Vagina (tissue), 2 donors: Measurements from ENCODE around the gene DCLK2.

Source experiments
- POLR2AphosphoS5 ChIP-seq, 2 donors: sonication (generic); formaldehyde crosslinking; IDR thresholded peaks; one replicate each; pipeline ENCODE4 v1.9.0; 2017; ENCODE audit warnings: antibody characterized with exemption in 2 of 2, mild to moderate bottlenecking in 2 of 2, low read depth in 1 of 2; ENCODE audit not compliant: insufficient read depth in 1 of 2
- TF ChIP-seq, protein P1 (sequence below), 3 experiments: fragments of 450-650 bp in 2 of 3; fragments of 200-600 bp in 1 of 3; sonication (generic) in 1 of 3; IDR thresholded peaks; one replicate each; pipeline ENCODE4 v1.5.1; 2017 to 2019; ENCODE audit warnings: antibody characterized with exemption in 3 of 3, mild to moderate bottlenecking in 2 of 3, moderate library complexity in 2 of 3

DNA sequence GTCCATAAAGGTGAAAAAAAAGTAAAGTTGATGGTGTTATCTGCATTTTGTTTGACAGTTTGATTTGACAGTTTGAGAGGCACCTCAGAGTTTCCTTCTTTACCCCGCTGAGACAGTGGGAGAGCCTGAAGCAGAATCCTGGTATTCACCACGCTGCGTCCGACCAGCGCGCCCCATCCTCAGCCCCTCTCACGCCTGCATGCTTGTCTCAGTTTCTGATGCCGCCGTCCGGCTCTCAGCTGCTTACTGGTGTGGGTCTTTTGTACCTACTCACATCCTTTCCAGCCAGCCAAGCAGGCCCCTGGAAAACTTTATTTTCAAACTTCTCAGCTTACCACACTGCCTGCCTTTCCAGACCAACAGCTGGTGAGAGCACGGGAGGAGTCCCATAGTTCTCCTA lies 175.2 kb downstream of the DCLK2 start:
- TF ChIP-seq, protein P1, sequence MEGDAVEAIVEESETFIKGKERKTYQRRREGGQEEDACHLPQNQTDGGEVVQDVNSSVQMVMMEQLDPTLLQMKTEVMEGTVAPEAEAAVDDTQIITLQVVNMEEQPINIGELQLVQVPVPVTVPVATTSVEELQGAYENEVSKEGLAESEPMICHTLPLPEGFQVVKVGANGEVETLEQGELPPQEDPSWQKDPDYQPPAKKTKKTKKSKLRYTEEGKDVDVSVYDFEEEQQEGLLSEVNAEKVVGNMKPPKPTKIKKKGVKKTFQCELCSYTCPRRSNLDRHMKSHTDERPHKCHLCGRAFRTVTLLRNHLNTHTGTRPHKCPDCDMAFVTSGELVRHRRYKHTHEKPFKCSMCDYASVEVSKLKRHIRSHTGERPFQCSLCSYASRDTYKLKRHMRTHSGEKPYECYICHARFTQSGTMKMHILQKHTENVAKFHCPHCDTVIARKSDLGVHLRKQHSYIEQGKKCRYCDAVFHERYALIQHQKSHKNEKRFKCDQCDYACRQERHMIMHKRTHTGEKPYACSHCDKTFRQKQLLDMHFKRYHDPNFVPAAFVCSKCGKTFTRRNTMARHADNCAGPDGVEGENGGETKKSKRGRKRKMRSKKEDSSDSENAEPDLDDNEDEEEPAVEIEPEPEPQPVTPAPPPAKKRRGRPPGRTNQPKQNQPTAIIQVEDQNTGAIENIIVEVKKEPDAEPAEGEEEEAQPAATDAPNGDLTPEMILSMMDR (IDR thresholded peaks at IDR 0.05), result no peak
- TF ChIP-seq POLR2AphosphoS5 (IDR thresholded peaks at IDR 0.05; ENCODE audit: insufficient read depth in 1 of 2, low read depth in 1 of 2), result no peak
